Adrenal gland (tissue), 5 donors: Measurements from ENCODE around the gene NUCB1.
A peak's percentile ranks its signal among the peaks of the same experiment; 100 is the strongest.

Experiments used
- POLR2A ChIP-seq, 2 donors: fragments of 450-650 bp; IDR thresholded peaks; one replicate each; pipeline ENCODE4 v1.6.1; 2017; ENCODE audit warnings: antibody characterized with exemption in 2 of 2, mild to moderate bottlenecking in 2 of 2, moderate library complexity in 1 of 2
- TF ChIP-seq, protein P1 (sequence below), 6 experiments: fragments of 450-650 bp in 4 of 6; fragments of 200-600 bp in 2 of 6; sonication (generic) in 1 of 6; IDR thresholded peaks; 1 replicate in 5 of 6; 2 replicates in 1 of 6; pipeline versions ENCODE4 v1.5.1 to v1.8.0; 2016 to 2021; ENCODE audit warnings: antibody characterized with exemption in 6 of 6, mild to moderate bottlenecking in 2 of 6, moderate library complexity in 1 of 6
- donor health status: DM: no; HTN: no; CAD: no.

DNA sequence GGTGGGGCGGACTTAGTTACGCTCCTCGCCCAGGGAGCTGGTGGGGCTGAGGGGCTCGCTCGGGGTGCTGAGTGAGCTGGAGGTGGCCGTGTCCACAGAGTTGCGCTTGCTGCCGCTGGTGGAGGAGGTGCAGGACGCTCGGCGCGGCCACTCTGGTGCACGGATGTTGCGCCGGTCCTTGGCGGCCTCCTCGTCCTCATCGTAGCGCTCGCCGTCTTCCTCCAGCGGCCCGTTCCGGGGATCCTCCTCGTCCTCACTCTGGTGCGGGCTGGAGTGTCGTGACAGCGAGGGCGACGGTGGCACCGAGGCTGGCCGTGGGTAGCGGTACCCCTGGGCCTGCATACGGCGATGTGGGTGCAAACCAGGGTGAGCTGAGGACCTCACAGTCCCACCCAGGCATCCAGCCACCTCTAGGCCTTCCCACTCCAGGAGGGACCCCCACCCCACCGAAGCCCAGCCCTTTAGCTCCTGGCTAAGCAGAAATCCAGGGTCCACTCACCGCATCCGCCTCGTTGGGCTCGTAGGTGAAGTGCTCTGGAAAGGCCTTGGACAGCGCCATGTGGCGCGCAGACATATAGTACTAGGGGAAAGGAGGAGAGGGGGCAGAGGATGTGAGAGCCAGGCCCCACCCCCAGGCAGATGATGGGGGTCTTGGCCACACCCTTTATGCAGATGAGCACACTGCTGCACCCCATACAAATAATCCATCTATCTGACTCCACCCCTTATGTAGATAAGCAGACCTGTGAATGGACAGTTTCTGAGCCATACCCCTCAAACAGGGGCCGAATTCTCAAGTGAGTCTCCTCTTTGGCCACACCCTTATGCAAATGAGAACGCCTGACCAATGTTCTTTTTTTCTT is 69.4 kb downstream of the NUCB1 start:
- TF ChIP-seq POLR2A (IDR thresholded peaks at IDR 0.05) = peak in 1 of 2 donors; percentile 23
- TF ChIP-seq, protein P1, sequence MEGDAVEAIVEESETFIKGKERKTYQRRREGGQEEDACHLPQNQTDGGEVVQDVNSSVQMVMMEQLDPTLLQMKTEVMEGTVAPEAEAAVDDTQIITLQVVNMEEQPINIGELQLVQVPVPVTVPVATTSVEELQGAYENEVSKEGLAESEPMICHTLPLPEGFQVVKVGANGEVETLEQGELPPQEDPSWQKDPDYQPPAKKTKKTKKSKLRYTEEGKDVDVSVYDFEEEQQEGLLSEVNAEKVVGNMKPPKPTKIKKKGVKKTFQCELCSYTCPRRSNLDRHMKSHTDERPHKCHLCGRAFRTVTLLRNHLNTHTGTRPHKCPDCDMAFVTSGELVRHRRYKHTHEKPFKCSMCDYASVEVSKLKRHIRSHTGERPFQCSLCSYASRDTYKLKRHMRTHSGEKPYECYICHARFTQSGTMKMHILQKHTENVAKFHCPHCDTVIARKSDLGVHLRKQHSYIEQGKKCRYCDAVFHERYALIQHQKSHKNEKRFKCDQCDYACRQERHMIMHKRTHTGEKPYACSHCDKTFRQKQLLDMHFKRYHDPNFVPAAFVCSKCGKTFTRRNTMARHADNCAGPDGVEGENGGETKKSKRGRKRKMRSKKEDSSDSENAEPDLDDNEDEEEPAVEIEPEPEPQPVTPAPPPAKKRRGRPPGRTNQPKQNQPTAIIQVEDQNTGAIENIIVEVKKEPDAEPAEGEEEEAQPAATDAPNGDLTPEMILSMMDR (IDR thresholded peaks at IDR 0.05) = no peak
